GM12878 (cell line): ENCODE data around the gene TAF3. TPM values are rescaled to one million over a fixed set of nuclear protein-coding genes. Genes with fewer than 3 reads are reported as not detected.

ENCODE experiments used
- ATAC-seq: fragments of 200-7000 bp; cut with Tn5 transposase; 3 replicates; pipeline ENCODE4 v1.9.1; 2020; ENCODE audit warnings: mild to moderate bottlenecking, moderate library complexity
- BruUV-seq: library from RNA; stranded (reverse); fragments of 400-500 nt; replicated peaks from 2 replicates; lab custom pipeline; 2021; lab: Mats Ljungman, UMichigan
- CTCF ChIA-PET: fragments of 300-600 bp; sonication (Branson Sonifier 250); formaldehyde crosslinking; extraction: SDS; loops from one replicate; lab custom pipeline; 2021; ENCODE audit warnings: inconsistent platforms; lab: Yijun Ruan, JAX
- POLR2A ChIA-PET: fragments of 350-600 bp; formaldehyde crosslinking; extraction: SDS; loops from one replicate; lab custom pipeline; 2021; ENCODE audit warnings: inconsistent platforms; lab: Charles Lee
- RAD21 ChIA-PET: fragments of 300-600 bp; sonication (Branson Sonifier 250); formaldehyde crosslinking; loops from one replicate; lab custom pipeline; 2023; ENCODE audit warnings: antibody characterized with exemption; ENCODE audit not compliant: unreplicated experiment; lab: Charles Lee
- SMC1A ChIA-PET: fragments of 300-600 bp; sonication (Branson Sonifier 250); formaldehyde crosslinking; loops from one replicate; lab custom pipeline; 2023; ENCODE audit not compliant: unreplicated experiment, uncharacterized antibody; lab: Charles Lee
- DNase-seq: peaks from one replicate; pipeline ENCODE4 v3.0.0-alpha.2; 2011; ENCODE audit warnings: low read depth, low spot score
- FAIRE-seq: peaks from 3 replicates; lab custom pipeline; 2011; peaks lifted over from hg19 to GRCh38; lab: Jason Lieb, UNC
- H2AFZ ChIP-seq: 2 replicates; pipeline ENCODE4 v1.6.0; 2011; ENCODE audit warnings: low read depth, low read length, control low read depth; ENCODE audit not compliant: control insufficient read depth
- H3K27ac ChIP-seq: 2 replicates; pipeline ENCODE4 v1.5.1; 2011; ENCODE audit warnings: control low read depth; ENCODE audit not compliant: control insufficient read depth, insufficient read depth
- H3K27me3 ChIP-seq, 2 experiments: replicated peaks in 1 of 2; 2 replicates each; pipeline versions ENCODE4 v1.6.0 to v1.6.1; 2011; ENCODE audit warnings: low read length in 1 of 2; ENCODE audit not compliant: control insufficient read depth in 2 of 2, insufficient read depth in 2 of 2
- H3K36me3 ChIP-seq, 2 experiments: 2 replicates each; pipeline ENCODE4 v1.5.1; 2011; ENCODE audit warnings: low read length in 1 of 2; ENCODE audit not compliant: control insufficient read depth in 2 of 2, insufficient read depth in 2 of 2
- H3K4me1 ChIP-seq: 2 replicates; pipeline ENCODE4 v1.6.1; 2011; ENCODE audit warnings: mild to moderate bottlenecking, low read length, moderate library complexity, mixed read lengths; ENCODE audit not compliant: control insufficient read depth, insufficient read depth
- H3K4me2 ChIP-seq: 2 replicates; pipeline ENCODE4 v1.6.0; 2011; ENCODE audit warnings: control low read depth; ENCODE audit not compliant: control insufficient read depth, insufficient read depth
- H3K4me3 ChIP-seq: fragments of 200-600 bp; sonication (generic); 2 replicates; pipeline ENCODE4 v1.5.1; 2016
- H3K79me2 ChIP-seq: 2 replicates; pipeline ENCODE4 v1.6.0; 2011; ENCODE audit warnings: low read length; ENCODE audit not compliant: control insufficient read depth, insufficient read depth
- H3K9ac ChIP-seq: 2 replicates; pipeline ENCODE4 v1.8.0; 2011; ENCODE audit warnings: low read length, control low read depth, mixed read lengths; ENCODE audit not compliant: control insufficient read depth, insufficient read depth
- H3K9me3 ChIP-seq: replicated peaks from 3 replicates; pipeline ENCODE4 v1.5.1; 2011; ENCODE audit warnings: mild to moderate bottlenecking, low read length; ENCODE audit not compliant: control insufficient read depth, insufficient read depth
- H4K20me1 ChIP-seq: 2 replicates; pipeline ENCODE4 v1.6.0; 2011; ENCODE audit not compliant: control insufficient read depth, insufficient read depth
- BCL11A ChIP-seq: IDR thresholded peaks from 2 replicates; pipeline ENCODE4 v1.6.1; 2011; ENCODE audit warnings: low read depth, low read length
- BCL3 ChIP-seq: IDR thresholded peaks from 2 replicates; pipeline ENCODE4 v1.6.1; 2011; ENCODE audit warnings: borderline replicate concordance, low read depth, mild to moderate bottlenecking, moderate library complexity, low read length; ENCODE audit not compliant: insufficient read depth, poor library complexity, severe bottlenecking
- BCLAF1 ChIP-seq: fragments of 450-650 bp; IDR thresholded peaks from 2 replicates; pipeline ENCODE4 v1.6.1; 2017; ENCODE audit warnings: antibody characterized with exemption, mild to moderate bottlenecking, moderate library complexity
- CBX3 ChIP-seq: fragments of 200-600 bp; sonication (generic); IDR thresholded peaks from 2 replicates; pipeline ENCODE4 v1.6.1; 2016; ENCODE audit warnings: low read depth, borderline replicate concordance
- CHD2 ChIP-seq: IDR thresholded peaks from 2 replicates; pipeline ENCODE4 v1.6.1; 2011; ENCODE audit warnings: low read depth, low read length, improper control_type of control experiment, borderline replicate concordance
- EP300 ChIP-seq, 2 experiments: fragments of 150-350 bp in 1 of 2; IDR thresholded peaks; 2 replicates each; pipeline ENCODE4 v1.6.1; 2011 to 2012; ENCODE audit warnings: low read depth in 2 of 2, low read length in 2 of 2, borderline replicate concordance in 1 of 2, improper control_type of control experiment in 1 of 2, inconsistent platforms in 1 of 2; ENCODE audit not compliant: control insufficient read depth in 1 of 2
- FOS ChIP-seq: IDR thresholded peaks from 3 replicates; pipeline ENCODE4 v1.6.1; 2011; ENCODE audit warnings: borderline replicate concordance; ENCODE audit not compliant: insufficient read length; ENCODE audit errors: extremely low read depth
- JUND ChIP-seq: IDR thresholded peaks from 2 replicates; pipeline ENCODE4 v1.6.1; 2012; ENCODE audit warnings: low read depth, mild to moderate bottlenecking, low read length, improper control_type of control experiment, moderate library complexity
- MTA3 ChIP-seq: IDR thresholded peaks from 2 replicates; pipeline ENCODE4 v1.6.1; 2012; ENCODE audit warnings: low read length, inconsistent platforms, borderline replicate concordance
- NKRF ChIP-seq: fragments of 450-650 bp; conservative IDR thresholded peaks from 2 replicates; pipeline ENCODE4 v1.6.1; 2017; ENCODE audit warnings: mild to moderate bottlenecking, moderate library complexity
- PAX8 ChIP-seq: fragments of 450-650 bp; IDR thresholded peaks from 2 replicates; pipeline ENCODE4 v1.6.1; 2017; ENCODE audit warnings: mild to moderate bottlenecking, moderate library complexity
- POLR2AphosphoS5 ChIP-seq: IDR thresholded peaks from 2 replicates; pipeline ENCODE4 v1.6.1; 2011; ENCODE audit warnings: mild to moderate bottlenecking, low read length, inconsistent platforms
- ZNF24 ChIP-seq: fragments of 450-650 bp; IDR thresholded peaks from 2 replicates; pipeline ENCODE4 v1.6.1; 2017; ENCODE audit warnings: antibody characterized with exemption, mild to moderate bottlenecking
- WGBS: methylation state at CpG from one replicate; pipeline ENCODE4 v1.1.6; 2016; ENCODE audit warnings: low lambda C conversion rate; ENCODE audit not compliant: insufficient replicate concordance, insufficient coverage; ENCODE audit errors: missing lambda C conversion rate; 5-methylcytosine and 5-hydroxymethylcytosine counted together
- in situ Hi-C: fragments of 300-500 bp; cut with MboI; formaldehyde crosslinking; loops from 9 replicates; pipeline ENCODE4 v1.14.3; 2018; ENCODE audit warnings: mixed read lengths
- intact Hi-C: fragments of 100-400 bp; cut with micrococcal nuclease; formaldehyde crosslinking; loops from one replicate; pipeline ENCODE4 v1.14.2; 2022; ENCODE audit not compliant: unreplicated experiment
- polyA plus RNA-seq, 11 experiments: library from polyadenylated mRNA; depleted of rRNA in 4 of 11; unstranded in 6 of 11; stranded (reverse) in 5 of 11; fragments of >200 nt; fragmentation: Nextera tagmentation in 4 of 11; fragmentation: Illumina TruSeq in 1 of 11; extraction: Ambion mirVana in 4 of 11; extraction: Trizol in 1 of 11; gene quantifications; 1 replicate in 1 of 11; 2 replicates in 10 of 11; pipeline versions ENCODE4 v1.2.1 to v1.2.3, GENCODE V29; 2011 to 2016; ENCODE audit warnings: inconsistent platforms in 2 of 11, missing spikeins in 2 of 11, low read depth in 1 of 11
- total RNA-seq, 4 experiments: library from RNA; depleted of rRNA in 3 of 4; stranded (reverse); fragments of >200 nt in 3 of 4; fragmentation: Illumina TruSeq in 1 of 4; extraction: Trizol in 1 of 4; gene quantifications; 2 replicates each; pipeline versions ENCODE4 v1.2.1 to v1.2.3, GENCODE V29; 2013 to 2021
- TF ChIP-seq, protein P1 (sequence below): fragments of 450-650 bp; IDR thresholded peaks from 2 replicates; pipeline ENCODE4 v1.6.1; 2018; ENCODE audit warnings: mild to moderate bottlenecking, low read depth, moderate library complexity; ENCODE audit not compliant: partially characterized antibody

The TAF3 gene
- total and polyA plus RNA-seq, 10 of the 15 experiments (the other 5 are each of a cell fraction or from before 2014, with no cell fraction given), result 2.0 to 10.1 (median 3.7) TPM

GRCh38 chr10:7917736-7918135 lies 99.4 kb downstream of the TAF3 start (continued):
- TF ChIP-seq, protein P1, sequence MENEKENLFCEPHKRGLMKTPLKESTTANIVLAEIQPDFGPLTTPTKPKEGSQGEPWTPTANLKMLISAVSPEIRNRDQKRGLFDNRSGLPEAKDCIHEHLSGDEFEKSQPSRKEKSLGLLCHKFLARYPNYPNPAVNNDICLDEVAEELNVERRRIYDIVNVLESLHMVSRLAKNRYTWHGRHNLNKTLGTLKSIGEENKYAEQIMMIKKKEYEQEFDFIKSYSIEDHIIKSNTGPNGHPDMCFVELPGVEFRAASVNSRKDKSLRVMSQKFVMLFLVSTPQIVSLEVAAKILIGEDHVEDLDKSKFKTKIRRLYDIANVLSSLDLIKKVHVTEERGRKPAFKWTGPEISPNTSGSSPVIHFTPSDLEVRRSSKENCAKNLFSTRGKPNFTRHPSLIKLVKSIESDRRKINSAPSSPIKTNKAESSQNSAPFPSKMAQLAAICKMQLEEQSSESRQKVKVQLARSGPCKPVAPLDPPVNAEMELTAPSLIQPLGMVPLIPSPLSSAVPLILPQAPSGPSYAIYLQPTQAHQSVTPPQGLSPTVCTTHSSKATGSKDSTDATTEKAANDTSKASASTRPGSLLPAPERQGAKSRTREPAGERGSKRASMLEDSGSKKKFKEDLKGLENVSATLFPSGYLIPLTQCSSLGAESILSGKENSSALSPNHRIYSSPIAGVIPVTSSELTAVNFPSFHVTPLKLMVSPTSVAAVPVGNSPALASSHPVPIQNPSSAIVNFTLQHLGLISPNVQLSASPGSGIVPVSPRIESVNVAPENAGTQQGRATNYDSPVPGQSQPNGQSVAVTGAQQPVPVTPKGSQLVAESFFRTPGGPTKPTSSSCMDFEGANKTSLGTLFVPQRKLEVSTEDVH, result no peak
- TF ChIP-seq PAX8, result no peak
- no peak for TF ChIP-seq CHD2
- no peak for TF ChIP-seq POLR2AphosphoS5
- no peak for TF ChIP-seq BCLAF1
- no peak for TF ChIP-seq FOS

GRCh38 chr10:7922707-7923106 lies 104.4 kb downstream of the TAF3 start:
- ChIA-PET CTCF (no interaction called here), POLR2A (no interaction called here), SMC1A (no interaction called here), RAD21 (no interaction called here)
- no TSS peak for BruUV-seq
- H3K4me2 ChIP-seq, result no peak overlapping the region
- FAIRE-seq, result no peak
- H3K27me3 ChIP-seq, result no peaks in the 10 kb centered on the region
- intact Hi-C loops, result no loop called here
- H3K4me3 ChIP-seq, result no peak overlapping the region
- H3K9ac ChIP-seq, result no peak overlapping the region
- no peak for DNase-seq
- H3K27ac ChIP-seq, result no peak overlapping the region
- H3K79me2 ChIP-seq, result no peaks in the 10 kb centered on the region
- H4K20me1 ChIP-seq, result no peaks in the 10 kb centered on the region
- H2AFZ ChIP-seq, result no peak overlapping the region
- ATAC-seq, result no peak
- no peaks in the 10 kb centered on the region for H3K4me1 ChIP-seq
- H3K9me3 ChIP-seq, result no peaks in the 10 kb centered on the region
- in situ Hi-C loops, result no loop called here
- no peaks in the 10 kb centered on the region for H3K36me3 ChIP-seq
- 100% methylated on average over 3 of the region's 3 CpGs for WGBS
- TF ChIP-seq JUND (no peak), EP300 (IDR thresholded peaks at IDR 0.05; ENCODE audit: borderline replicate concordance in 1 of 2, control insufficient read depth in 1 of 2, low read depth in 2 of 2, low read length in 2 of 2) (no peak), NKRF (no peak), BCL3 (no peak), BCL11A (no peak), MTA3 (no peak), ZNF24 (no peak), CBX3 (no peak)
